NB4 (cell line): ENCODE data around the gene NFIL3.

ENCODE experiments used
- DNase-seq: peaks from one replicate; pipeline ENCODE4 v3.0.0; 2010; ENCODE audit warnings: low read depth
- H3K4me3 ChIP-seq: one replicate; pipeline ENCODE4 v1.5.1; 2011; ENCODE audit warnings: mild to moderate bottlenecking, low read depth, low read length, moderate library complexity
- CTCF ChIP-seq: IDR thresholded peaks from one replicate; pipeline ENCODE4 v1.5.1; 2012; ENCODE audit warnings: low read depth, low read length
- MAX ChIP-seq: IDR thresholded peaks from 2 replicates; pipeline ENCODE4 v1.6.1; 2011; ENCODE audit warnings: low read depth, low read length
- MYC ChIP-seq: IDR thresholded peaks from 2 replicates; pipeline ENCODE4 v1.6.1; 2011; ENCODE audit warnings: low read depth, low read length
- POLR2A ChIP-seq: IDR thresholded peaks from 2 replicates; pipeline ENCODE4 v1.6.1; 2011; ENCODE audit warnings: mild to moderate bottlenecking; ENCODE audit not compliant: insufficient read length; ENCODE audit errors: extremely low read depth

The NFIL3 gene

GRCh38 chr9:91360551-91361290 lies 62.9 kb downstream of the NFIL3 start:
- H3K4me3 ChIP-seq, result peak overlapping the region; percentile 92
- no peak for DNase-seq
- TF ChIP-seq MAX, result no peak
- no peak for TF ChIP-seq CTCF
- no peak for TF ChIP-seq MYC
- TF ChIP-seq POLR2A, result no peak

DNA sequence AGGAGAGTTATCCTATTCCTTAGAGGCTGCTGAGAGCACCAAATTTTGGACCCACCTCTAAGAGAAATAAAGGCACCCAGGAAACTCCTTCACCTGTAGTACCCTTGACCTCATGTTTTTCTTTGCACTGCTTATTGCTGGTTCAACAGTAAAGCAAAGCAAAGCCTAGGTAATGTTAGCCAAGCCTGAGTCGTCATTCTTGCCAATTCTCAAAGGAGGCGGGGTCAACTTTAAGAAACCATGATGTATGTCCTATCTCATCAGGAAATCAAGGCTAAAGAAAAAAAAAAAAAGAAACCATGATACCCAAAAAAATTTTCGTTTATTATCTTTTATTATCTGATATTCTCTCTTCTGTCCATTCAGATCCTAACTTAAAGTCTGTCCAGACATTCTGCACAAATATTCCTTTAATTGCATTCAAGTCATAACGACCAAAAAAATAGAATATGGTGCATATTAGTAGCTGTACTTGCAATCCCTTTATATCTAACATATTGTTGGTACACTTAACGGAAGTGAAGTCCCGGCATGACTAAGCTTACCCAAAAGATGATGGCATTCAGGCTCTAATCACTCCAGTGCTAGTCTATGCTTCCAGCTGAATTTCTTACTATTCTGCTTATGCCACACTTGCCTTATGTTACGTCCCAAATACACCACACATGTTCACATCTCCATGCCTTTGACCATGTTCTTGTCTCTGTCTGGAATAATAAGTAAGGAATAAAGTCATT lies 63.7 kb downstream of the NFIL3 start:
- no peak for DNase-seq
- TF ChIP-seq CTCF, result no peak
- no peak for TF ChIP-seq POLR2A
- no peak for TF ChIP-seq MAX
- TF ChIP-seq MYC, result no peak
- H3K4me3 ChIP-seq, result peak overlapping the region; percentile 92

- no peak for TF ChIP-seq CTCF
- no peak for TF ChIP-seq MAX
- TF ChIP-seq POLR2A, result no peak
- TF ChIP-seq MYC, result no peak
- H3K4me3 ChIP-seq, result no peak overlapping the region
- no peak for DNase-seq
Observed at GRCh38 chr9:91359083-91359482, 64.5 kb downstream of the NFIL3 start.
